PC-3 (cell line): Measurements from ENCODE around the gene EPB41. TPM values are rescaled to one million over a fixed set of nuclear protein-coding genes. Genes with fewer than 3 reads are reported as not detected.

Experiments
- ATAC-seq: fragments of 200-7000 bp; cut with Tn5 transposase; 2 replicates; pipeline ENCODE4 v1.9.1; 2020; ENCODE audit warnings: mild to moderate bottlenecking, moderate library complexity
- BruUV-seq: library from RNA; stranded (reverse); fragments of 400-500 nt; replicated peaks from 2 replicates; lab custom pipeline; 2021; lab: Mats Ljungman, UMichigan
- CTCF ChIA-PET: fragments of 300-600 bp; sonication (Branson Sonifier 250); formaldehyde crosslinking; loops from one replicate; lab custom pipeline; 2022; ENCODE audit warnings: antibody characterized with exemption; lab: Charles Lee
- POLR2A ChIA-PET: fragments of 300-600 bp; sonication (Branson Sonifier 250); formaldehyde crosslinking; loops from one replicate; lab custom pipeline; 2022; ENCODE audit warnings: antibody characterized with exemption; ENCODE audit not compliant: unreplicated experiment; lab: Charles Lee
- DNase-seq: peaks from one replicate; pipeline ENCODE4 v3.0.0-alpha.2; 2015
- H2AFZ ChIP-seq: fragments of 300-600 bp; sonication (generic); 2 replicates; pipeline ENCODE4 v1.6.0; 2016; ENCODE audit warnings: antibody characterized with exemption, low read length
- H3F3A ChIP-seq: fragments of 300-600 bp; sonication (generic); one replicate; pipeline ENCODE4 v1.6.0; 2017; ENCODE audit warnings: antibody characterized with exemption, low read length, control low read depth, mild to moderate bottlenecking; ENCODE audit not compliant: unreplicated experiment
- H3K27ac ChIP-seq: fragments of 300-600 bp; sonication (generic); 2 replicates; pipeline ENCODE4 v1.5.1; 2016; ENCODE audit warnings: mild to moderate bottlenecking, low read length
- H3K27me3 ChIP-seq: fragments of 300-600 bp; sonication (generic); 2 replicates; pipeline ENCODE4 v1.6.1; 2016; ENCODE audit warnings: low read length, mixed read lengths
- H3K36me3 ChIP-seq: fragments of 300-600 bp; sonication (generic); 2 replicates; pipeline ENCODE4 v1.6.1; 2016; ENCODE audit warnings: low read depth, mixed run types, low read length, mixed read lengths
- H3K4me1 ChIP-seq: fragments of 300-600 bp; sonication (generic); 2 replicates; pipeline ENCODE4 v1.5.1; 2016; ENCODE audit warnings: low read length; ENCODE audit not compliant: insufficient read depth
- H3K4me2 ChIP-seq: fragments of 300-600 bp; sonication (generic); 2 replicates; pipeline ENCODE4 v1.6.0; 2016; ENCODE audit warnings: low read length
- H3K4me3 ChIP-seq: fragments of 300-600 bp; sonication (generic); 2 replicates; pipeline ENCODE4 v1.5.1; 2016; ENCODE audit warnings: mild to moderate bottlenecking, low read length, mixed read lengths
- H3K79me2 ChIP-seq: fragments of 300-600 bp; sonication (generic); 2 replicates; pipeline ENCODE4 v1.6.1; 2017; ENCODE audit warnings: low read length, mixed read lengths
- H3K9ac ChIP-seq: fragments of 300-600 bp; sonication (generic); 2 replicates; pipeline ENCODE4 v1.6.0; 2016; ENCODE audit warnings: mild to moderate bottlenecking, low read length
- H3K9me2 ChIP-seq: fragments of 300-600 bp; sonication (generic); replicated peaks from 2 replicates; pipeline ENCODE4 v1.6.1; 2016; ENCODE audit warnings: mixed run types, low read length, mixed read lengths
- H3K9me3 ChIP-seq: fragments of 300-600 bp; sonication (generic); 2 replicates; pipeline ENCODE4 v1.6.1; 2016; ENCODE audit warnings: low read length, mixed read lengths
- H4K20me1 ChIP-seq: fragments of 300-600 bp; sonication (generic); 2 replicates; pipeline ENCODE4 v1.6.1; 2016; ENCODE audit warnings: low read length, mixed read lengths
- CTCF ChIP-seq: fragments of 300-600 bp; sonication (generic); conservative IDR thresholded peaks from 2 replicates; pipeline ENCODE4 v1.5.1; 2017; ENCODE audit warnings: antibody characterized with exemption, low read depth, mild to moderate bottlenecking, low read length
- EZH2 ChIP-seq: fragments of 300-600 bp; sonication (generic); IDR thresholded peaks from one replicate; pipeline ENCODE4 v1.6.1; 2017; ENCODE audit warnings: antibody characterized with exemption, mild to moderate bottlenecking, low read length; ENCODE audit not compliant: unreplicated experiment
- EZH2phosphoT487 ChIP-seq: fragments of 300-600 bp; sonication (generic); IDR thresholded peaks from 2 replicates; pipeline ENCODE4 v1.6.1; 2018; ENCODE audit warnings: mild to moderate bottlenecking, antibody characterized with exemption, low read length, borderline replicate concordance
- intact Hi-C: fragments of 100-400 bp; cut with micrococcal nuclease; formaldehyde crosslinking; loops from 2 replicates; pipeline ENCODE4 v1.9.0; 2023
- total RNA-seq: library from RNA; depleted of rRNA; stranded (reverse); fragments of >200 nt; gene quantifications from 2 replicates; pipeline ENCODE4 v1.2.3, GENCODE V29; 2014

The EPB41 gene
- total RNA-seq, 1 experiment from 2014 or later: 44.9 TPM

GRCh38 chr1:29004288-29004687, 89.9 kb downstream of the EPB41 start:
- no TSS peak for BruUV-seq

DNA sequence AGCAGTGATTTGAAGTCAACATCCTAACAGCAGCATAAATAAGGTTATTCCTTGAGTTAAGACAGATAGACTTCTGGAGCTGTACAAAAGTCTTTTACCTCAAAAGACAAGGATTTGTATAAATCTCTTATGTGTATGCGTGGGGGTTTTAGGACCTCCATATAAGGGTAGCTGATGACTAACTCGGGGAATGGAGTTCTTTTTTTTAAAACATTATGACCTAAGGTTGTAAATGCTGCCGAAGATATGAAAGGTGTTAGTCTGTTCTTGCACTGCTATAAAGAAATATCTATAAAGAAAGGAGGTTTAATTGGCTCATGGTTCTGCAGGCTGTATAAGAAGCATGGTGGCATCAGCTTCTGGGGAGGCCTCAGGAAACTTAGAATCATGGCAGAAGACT, 90.4 kb downstream of the EPB41 start:
- Histone ChIP-seq H3K4me1 (peaks cover 32% of the 10 kb centered on the region), H3K9me3 (no peaks in the 10 kb centered on the region), H2AFZ (no peak overlapping the region), H3K27ac (no peak overlapping the region), H3K9me2 (no peaks in the 10 kb centered on the region), H3K79me2 (no peaks in the 10 kb centered on the region), H3K27me3 (no peaks in the 10 kb centered on the region), H3K4me3 (no peak overlapping the region), H3F3A (no peaks in the 10 kb centered on the region), H3K36me3 (no peaks in the 10 kb centered on the region), H3K4me2 (no peak overlapping the region), H4K20me1 (no peaks in the 10 kb centered on the region), H3K9ac (no peak overlapping the region)
- intact Hi-C loops: no loop called here
- BruUV-seq: no TSS peak
- DNase-seq: no peak
- POLR2A ChIA-PET: interaction anchor here (0.7 kb wide), 1 partner anchor 19 kb away, joined by 6 read pairs; no protein-coding TSS in a partner anchor
- CTCF ChIA-PET: no interaction called here
- no peak for ATAC-seq
- TF ChIP-seq EZH2: no peak
- no peak for TF ChIP-seq CTCF
- TF ChIP-seq EZH2phosphoT487: no peak

More at GRCh38 chr1:29004288-29004687, 89.9 kb downstream of the EPB41 start:
- POLR2A ChIA-PET: interaction anchor here (0.7 kb wide), 1 partner anchor 19 kb away, joined by 6 read pairs; no protein-coding TSS in a partner anchor
- no peaks in the 10 kb centered on the region for H3K36me3 ChIP-seq
- peaks cover 32% of the 10 kb centered on the region for H3K4me1 ChIP-seq
- H3F3A ChIP-seq: no peaks in the 10 kb centered on the region
- TF ChIP-seq EZH2 (no peak), EZH2phosphoT487 (no peak), CTCF (no peak)
- no peak overlapping the region for H3K4me3 ChIP-seq
- no peaks in the 10 kb centered on the region for H4K20me1 ChIP-seq
- peak; percentile 48 for DNase-seq
- no peaks in the 10 kb centered on the region for H3K27me3 ChIP-seq
- H3K9me3 ChIP-seq: no peaks in the 10 kb centered on the region
- no peaks in the 10 kb centered on the region for H3K9me2 ChIP-seq
- intact Hi-C loops: no loop called here
- H3K9ac ChIP-seq: no peak overlapping the region
- CTCF ChIA-PET: no interaction called here
- H3K79me2 ChIP-seq: no peaks in the 10 kb centered on the region
- peak; percentile 56 for ATAC-seq
- H2AFZ ChIP-seq: no peak overlapping the region
- no peak overlapping the region for H3K27ac ChIP-seq
- no peak overlapping the region for H3K4me2 ChIP-seq

DNA sequence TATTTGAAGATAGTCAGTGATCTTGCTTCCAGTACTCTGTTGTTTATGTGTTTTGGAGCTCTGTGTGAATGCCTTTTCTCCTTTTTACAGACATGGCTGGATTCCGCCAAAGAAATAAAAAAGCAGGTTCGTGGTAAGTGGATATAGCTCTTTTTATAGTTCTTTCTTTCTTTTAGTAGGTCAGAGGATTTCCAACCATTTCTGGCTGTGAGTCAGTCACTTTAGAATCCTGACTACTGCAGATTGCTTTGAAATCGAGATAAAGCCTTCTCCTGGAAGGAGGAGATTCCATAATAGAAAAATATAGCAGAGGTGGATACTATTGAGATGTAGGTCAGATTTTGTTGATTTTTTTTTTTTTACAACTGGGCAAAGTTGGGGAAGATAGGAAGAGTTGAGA, 97.4 kb downstream of the EPB41 start:
- H3K9me2 ChIP-seq: no peaks in the 10 kb centered on the region
- no peaks in the 10 kb centered on the region for H3K4me1 ChIP-seq
- no peak overlapping the region for H3K27ac ChIP-seq
- ChIA-PET CTCF (no interaction called here), POLR2A (interaction anchor here (0.7 kb wide), 1 partner anchor 37 kb away, joined by 10 read pairs; no protein-coding TSS in a partner anchor)
- no peaks in the 10 kb centered on the region for H4K20me1 ChIP-seq
- no peak overlapping the region for H3K9ac ChIP-seq
- no peaks in the 10 kb centered on the region; the same call in 1 of the 2 replicates for H3K36me3 ChIP-seq
- no peak; the same call in 1 of the 2 replicates for ATAC-seq
- H3K79me2 ChIP-seq: no peaks in the 10 kb centered on the region
- no peak overlapping the region for H3K4me3 ChIP-seq
- no peaks in the 10 kb centered on the region for H3F3A ChIP-seq
- no peaks in the 10 kb centered on the region for H3K9me3 ChIP-seq
- BruUV-seq: no TSS peak
- no peak overlapping the region for H2AFZ ChIP-seq
- no peak overlapping the region for H3K4me2 ChIP-seq
- no peaks in the 10 kb centered on the region for H3K27me3 ChIP-seq
- no peak for TF ChIP-seq EZH2phosphoT487
- no peak for TF ChIP-seq CTCF
- no peak for TF ChIP-seq EZH2
- DNase-seq: peak; percentile 6
- intact Hi-C loops: no loop called here
